ENCODE results near the gene PLPP2. TPM values are rescaled to one million over a fixed set of nuclear protein-coding genes. Genes with fewer than 3 reads are reported as not detected.

PLPP2 gene
- polyA plus RNA-seq, 1 donor from 2014 or later, result 0.53 TPM

DNA sequence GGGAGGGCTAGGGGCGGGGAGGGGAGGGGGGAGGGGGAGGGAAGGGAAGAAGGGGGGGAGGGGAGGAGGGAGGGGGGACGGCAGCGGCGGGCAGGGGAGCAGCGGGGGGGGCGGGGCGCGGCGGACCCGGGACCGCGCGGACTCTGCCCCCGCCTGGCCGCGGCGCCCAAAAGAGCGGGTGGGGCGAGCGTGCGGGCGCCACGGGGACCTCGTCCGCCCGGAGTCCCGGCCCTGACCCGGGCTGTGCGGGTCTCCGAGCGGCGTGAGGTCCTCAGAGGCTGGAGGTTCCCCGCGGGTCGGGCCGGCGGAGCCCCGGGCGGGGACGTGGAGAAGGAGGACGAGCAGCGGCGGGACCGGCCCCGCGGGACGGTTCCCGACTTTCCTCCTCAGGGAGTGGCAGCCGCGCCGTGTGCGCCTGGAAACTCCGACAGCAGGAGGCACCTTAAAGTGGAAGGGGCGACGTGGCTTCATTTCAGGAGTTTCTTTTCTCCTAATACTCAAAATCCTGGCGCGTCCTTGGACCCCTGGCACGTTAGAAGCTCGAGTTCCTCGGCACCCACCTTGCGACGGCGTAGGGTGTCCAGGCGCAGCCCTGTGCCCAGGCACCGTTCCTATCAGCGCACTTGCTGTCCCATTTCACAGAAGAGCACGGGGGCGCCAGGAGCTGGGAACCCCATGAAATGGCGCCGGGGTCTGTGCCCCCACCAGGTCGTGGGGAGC, 518 bp upstream of the PLPP2 start:
- Mint-ChIP-seq H3K4me1 (peaks cover 0 to 10% (median 1%) of the 10 kb centered on the region in 3 donors), H3K27me3 (peaks cover 44% of the 10 kb centered on the region), H3K4me3 (no peak overlapping the region), H3K9me3 (no peaks in the 10 kb centered on the region), H3K36me3 (no peaks in the 10 kb centered on the region), H3K27ac (no peak overlapping the region)

DNA sequence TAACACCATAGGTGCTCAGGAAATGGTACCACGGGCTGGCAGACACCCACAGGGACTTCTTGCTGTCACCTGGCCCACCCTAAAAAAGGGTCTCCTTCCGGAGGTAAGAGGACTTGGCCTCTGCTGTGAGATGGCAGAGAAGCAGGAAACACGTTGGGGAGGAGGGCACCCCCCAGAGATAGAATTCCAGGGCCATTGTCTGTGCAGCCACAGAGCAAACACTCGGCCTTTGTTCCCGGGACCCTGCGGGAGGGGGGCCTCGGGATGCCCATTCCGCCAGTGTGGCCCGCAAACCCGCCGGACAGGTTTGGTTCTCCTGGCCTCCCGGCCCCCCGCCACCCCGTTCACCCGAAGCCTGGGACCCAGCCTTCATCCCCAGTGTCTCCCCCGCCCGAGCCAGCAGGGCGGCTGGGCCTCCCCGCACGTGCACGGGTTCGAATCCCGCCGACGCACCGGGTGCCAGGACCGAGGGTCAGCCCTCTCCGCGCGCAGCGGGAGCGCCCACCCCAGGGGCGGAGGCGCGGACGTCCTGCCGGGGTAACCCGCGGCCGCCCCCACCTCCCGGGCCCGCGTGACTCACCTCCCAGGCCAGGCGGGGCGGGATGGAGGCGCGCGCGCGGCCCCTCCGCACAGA, 714 bp downstream of the PLPP2 start:
- peak overlapping the region; percentile 31 to 87 (median 70) for H3K4me3 Mint-ChIP-seq
- peak overlapping the region in 1 of 3 donors; percentile 37 for H3K27ac Mint-ChIP-seq
- peaks cover 41% of the 10 kb centered on the region for H3K27me3 Mint-ChIP-seq
- H3K4me1 Mint-ChIP-seq, result peaks cover 0 to 10% (median 1%) of the 10 kb centered on the region in 3 donors
- no peaks in the 10 kb centered on the region for H3K36me3 Mint-ChIP-seq
- no peaks in the 10 kb centered on the region for H3K9me3 Mint-ChIP-seq

DNA sequence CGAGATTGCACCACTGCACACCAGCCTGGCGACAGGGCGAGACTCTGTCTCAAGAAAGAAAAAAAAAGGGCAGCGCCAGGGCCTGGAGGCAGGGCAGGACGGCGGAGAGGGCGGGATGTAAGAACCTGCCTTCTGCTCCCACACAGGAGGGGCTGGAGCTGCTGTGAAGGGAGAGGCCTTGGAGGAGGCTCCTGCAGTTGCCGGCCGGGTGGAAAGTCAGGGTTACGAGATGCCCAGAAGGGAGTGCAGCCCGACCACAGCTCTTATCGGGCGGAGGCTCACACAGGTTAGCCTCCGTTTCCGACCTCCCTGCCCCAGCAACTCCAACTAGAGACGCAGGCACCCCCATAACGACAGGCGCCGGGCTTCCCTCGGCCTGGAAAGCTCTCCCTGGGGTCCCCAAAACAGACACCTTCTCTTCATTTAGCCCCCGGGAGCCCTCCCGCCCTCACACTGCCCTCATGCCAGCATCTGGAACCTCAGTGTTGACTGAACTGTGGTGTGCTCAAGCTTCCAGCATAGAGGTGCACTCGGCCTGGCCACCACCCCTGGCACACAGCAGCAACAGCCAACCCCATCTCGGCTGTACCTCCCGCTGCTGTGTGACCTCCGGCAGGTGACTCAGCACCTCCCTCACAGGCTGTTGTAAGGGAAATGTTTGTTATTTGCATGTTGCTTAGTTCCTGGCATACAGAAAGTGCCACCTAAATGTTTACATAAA, 1.4 kb downstream of the PLPP2 start:
- H3K27me3 Mint-ChIP-seq, result peaks cover 41% of the 10 kb centered on the region
- H3K4me3 Mint-ChIP-seq, result peak overlapping the region; percentile 31 to 87 (median 70)
- H3K4me1 Mint-ChIP-seq, result peaks cover 0 to 10% (median 1%) of the 10 kb centered on the region in 3 donors
- H3K36me3 Mint-ChIP-seq, result no peaks in the 10 kb centered on the region
- no peaks in the 10 kb centered on the region for H3K9me3 Mint-ChIP-seq
- peak overlapping the region in 1 of 3 donors; percentile 37 for H3K27ac Mint-ChIP-seq

DNA sequence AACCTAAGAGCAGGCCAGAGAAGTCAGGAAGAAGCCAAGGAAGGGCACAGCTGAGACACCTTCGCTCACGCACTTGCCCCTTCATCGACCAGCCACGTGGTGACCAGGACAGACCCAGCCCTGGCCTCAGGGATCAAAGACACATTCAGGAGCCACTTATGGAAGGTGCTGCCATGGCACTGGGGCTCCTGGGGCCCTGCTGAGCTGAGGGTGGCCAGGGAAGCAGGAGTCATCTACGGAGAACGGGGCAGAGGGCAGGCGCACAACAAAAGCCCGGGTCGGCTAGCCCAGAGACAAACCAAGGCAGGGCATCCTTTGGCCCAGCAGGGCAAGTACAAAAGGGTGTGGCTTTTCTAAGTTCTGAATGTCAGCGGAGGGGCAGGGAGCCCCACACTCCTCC, 2.3 kb downstream of the PLPP2 start:
- H3K4me3 Mint-ChIP-seq, result peak overlapping the region in 1 of 4 donors; percentile 32
- peaks cover 32% of the 10 kb centered on the region for H3K27me3 Mint-ChIP-seq
- no peak overlapping the region for H3K27ac Mint-ChIP-seq
- no peaks in the 10 kb centered on the region for H3K36me3 Mint-ChIP-seq
- H3K4me1 Mint-ChIP-seq, result peaks cover 0 to 6% (median 2%) of the 10 kb centered on the region in 3 donors
- H3K9me3 Mint-ChIP-seq, result no peaks in the 10 kb centered on the region

DNA sequence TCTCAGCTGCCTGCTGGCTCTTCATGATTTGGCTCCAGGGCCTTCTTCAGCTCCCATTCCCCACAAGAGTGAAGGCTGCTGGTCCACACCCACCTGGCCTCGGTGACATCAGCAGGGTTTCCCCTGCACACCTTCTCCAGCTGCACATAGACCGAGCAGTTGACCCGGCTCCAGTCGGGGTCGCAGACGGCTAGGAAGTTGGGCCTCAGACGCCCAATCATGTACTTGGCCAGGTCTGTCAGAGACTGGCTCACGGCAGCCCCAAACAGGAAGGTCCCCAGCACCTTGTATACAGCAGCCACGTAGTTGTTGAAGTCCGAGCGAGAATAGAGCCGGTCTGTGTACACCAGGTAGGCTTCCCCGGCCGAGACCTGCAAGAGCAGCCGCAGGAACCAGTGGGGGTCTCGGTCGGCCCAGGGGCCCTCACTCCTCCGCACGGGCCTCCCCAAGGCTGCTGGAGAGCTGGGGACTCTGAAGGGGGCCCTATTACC, 3.8 kb downstream of the PLPP2 start:
- Mint-ChIP-seq H3K36me3 (no peaks in the 10 kb centered on the region), H3K4me1 (peaks cover 0 to 4% (median 2%) of the 10 kb centered on the region in 3 donors), H3K27ac (no peak overlapping the region), H3K27me3 (peaks cover 22% of the 10 kb centered on the region), H3K4me3 (no peak overlapping the region), H3K9me3 (no peaks in the 10 kb centered on the region)

DNA sequence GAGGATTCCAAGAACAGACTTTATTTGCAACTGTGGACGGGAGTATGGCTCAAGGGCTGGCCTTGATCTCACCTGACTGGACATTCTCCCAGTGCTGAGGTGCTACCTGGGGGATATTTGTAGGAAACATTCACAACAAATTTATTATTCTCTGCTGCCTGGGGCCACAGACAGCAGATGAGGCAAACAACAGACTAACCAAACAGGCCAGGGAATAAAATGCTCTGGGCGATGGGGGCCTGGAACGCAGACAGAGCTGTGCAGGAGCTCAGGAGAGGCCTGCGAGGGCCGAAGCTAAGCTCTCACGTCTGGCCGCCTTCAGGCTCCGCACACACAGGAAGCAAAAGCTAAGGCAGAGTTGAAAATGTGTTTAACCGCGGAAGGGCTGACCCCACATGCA, 7.8 kb downstream of the PLPP2 start:
- Mint-ChIP-seq H3K4me1 (peaks cover 0 to 2% (median 0%) of the 10 kb centered on the region in 3 donors), H3K9me3 (no peaks in the 10 kb centered on the region), H3K27ac (no peak overlapping the region), H3K4me3 (no peak overlapping the region), H3K36me3 (no peaks in the 10 kb centered on the region), H3K27me3 (peaks cover 15% of the 10 kb centered on the region)

DNA sequence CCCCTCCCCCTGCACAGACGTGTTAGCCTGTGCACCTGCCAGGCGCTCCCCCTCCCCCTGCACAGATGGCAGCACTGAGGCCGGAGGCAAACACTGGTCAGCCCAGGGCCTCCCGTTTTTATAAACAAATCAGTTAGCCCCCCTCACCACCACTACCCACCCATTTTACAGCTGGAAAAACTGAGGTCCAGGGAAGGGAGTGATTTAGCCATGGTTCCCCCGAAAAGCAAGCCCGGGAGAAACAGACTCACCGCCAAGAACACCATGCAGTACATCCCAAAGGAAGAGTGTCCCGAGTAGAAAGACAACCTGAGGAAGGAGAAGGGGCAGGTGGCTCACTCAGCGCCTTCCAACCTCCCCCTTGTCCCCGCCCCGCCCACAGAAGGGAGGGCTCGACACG, 8.7 kb downstream of the PLPP2 start:
- no peak overlapping the region for H3K4me3 Mint-ChIP-seq
- no peaks in the 10 kb centered on the region for H3K9me3 Mint-ChIP-seq
- H3K27ac Mint-ChIP-seq, result no peak overlapping the region
- H3K36me3 Mint-ChIP-seq, result no peaks in the 10 kb centered on the region
- H3K27me3 Mint-ChIP-seq, result peaks cover 18% of the 10 kb centered on the region
- H3K4me1 Mint-ChIP-seq, result peaks cover 0 to 2% (median 0%) of the 10 kb centered on the region in 3 donors

- Mint-ChIP-seq H3K27me3 (peaks cover 23% of the 10 kb centered on the region), H3K4me1 (peaks cover 0 to 2% (median 0%) of the 10 kb centered on the region in 3 donors), H3K27ac (no peak overlapping the region), H3K4me3 (no peak overlapping the region), H3K36me3 (no peaks in the 10 kb centered on the region), H3K9me3 (no peaks in the 10 kb centered on the region)
Measured at GRCh38 chr19:281992-282391, 9.2 kb downstream of the PLPP2 start.

DNA sequence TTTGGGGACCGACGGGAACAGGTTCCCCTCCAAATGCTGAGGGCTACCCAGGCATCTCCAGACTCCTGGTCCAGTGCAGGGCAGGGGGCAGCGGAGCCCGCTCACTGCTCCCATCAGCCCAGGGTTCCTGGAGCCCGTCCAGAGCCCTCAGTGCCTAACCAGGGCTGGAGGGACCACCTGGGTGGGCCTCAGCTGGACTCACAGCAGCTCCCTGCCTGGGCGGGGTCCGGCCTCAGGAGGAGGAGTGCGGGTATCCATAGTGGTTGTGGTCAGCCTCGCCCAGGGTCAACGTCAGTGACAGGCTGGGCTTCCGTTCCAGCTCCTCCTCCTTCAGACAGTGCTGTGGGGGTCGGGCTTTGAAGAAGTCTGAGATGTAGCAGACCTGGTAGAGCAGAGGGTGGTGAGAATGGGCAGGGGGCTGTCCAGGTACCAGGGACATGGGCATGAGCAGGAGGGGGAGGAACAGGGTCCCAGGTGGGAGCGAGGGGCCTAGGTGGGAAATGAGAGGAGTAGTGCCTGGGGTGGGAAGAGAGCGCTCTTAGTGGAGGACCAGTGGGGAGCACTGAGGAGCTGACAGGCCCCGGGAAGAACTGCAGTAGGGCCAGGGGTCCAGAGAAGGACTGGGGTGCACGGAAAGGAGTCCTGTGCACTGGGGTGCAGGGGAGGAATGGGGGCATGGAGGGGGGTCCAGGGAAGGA, 9.9 kb downstream of the PLPP2 start:
- Mint-ChIP-seq H3K27me3 (peaks cover 23% of the 10 kb centered on the region), H3K4me1 (peaks cover 0 to 2% (median 0%) of the 10 kb centered on the region in 3 donors), H3K4me3 (no peak overlapping the region), H3K9me3 (no peaks in the 10 kb centered on the region), H3K27ac (no peak overlapping the region), H3K36me3 (no peaks in the 10 kb centered on the region)

GRCh38 chr19:280541-281009, 10.6 kb downstream of the PLPP2 start:
- Mint-ChIP-seq H3K27me3 (peaks cover 26% of the 10 kb centered on the region), H3K36me3 (no peaks in the 10 kb centered on the region), H3K4me1 (peaks cover 0 to 2% (median 0%) of the 10 kb centered on the region in 3 donors), H3K27ac (no peak overlapping the region), H3K4me3 (no peak overlapping the region), H3K9me3 (no peaks in the 10 kb centered on the region)

- H3K27me3 Mint-ChIP-seq, result peaks cover 28% of the 10 kb centered on the region
- H3K4me1 Mint-ChIP-seq, result peaks cover 0 to 2% (median 0%) of the 10 kb centered on the region in 3 donors
- H3K9me3 Mint-ChIP-seq, result no peaks in the 10 kb centered on the region
- no peak overlapping the region for H3K4me3 Mint-ChIP-seq
- no peaks in the 10 kb centered on the region for H3K36me3 Mint-ChIP-seq
- H3K27ac Mint-ChIP-seq, result no peak overlapping the region
Measured at GRCh38 chr19:279656-280055, 11.5 kb downstream of the PLPP2 start.

DNA sequence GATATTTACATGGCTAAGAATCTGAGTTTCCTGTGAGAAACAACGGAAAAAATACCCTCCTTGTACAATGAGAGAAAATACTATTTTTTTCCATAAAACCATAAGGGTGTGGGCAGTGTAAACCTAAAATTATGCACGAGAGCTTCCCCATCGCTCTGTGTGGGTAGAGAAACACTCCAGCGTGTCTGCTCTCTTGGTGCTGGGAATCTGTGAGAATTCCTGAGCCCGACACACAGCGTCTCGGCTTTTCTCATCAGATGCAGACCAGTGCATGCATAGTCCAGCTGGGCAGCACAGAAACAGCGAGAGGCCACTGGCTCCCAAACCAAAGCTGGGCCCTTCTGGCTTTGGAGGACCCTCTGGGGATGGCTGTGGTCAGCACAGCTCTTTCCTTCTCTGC, 12.0 kb downstream of the PLPP2 start:
- Mint-ChIP-seq H3K27ac (no peak overlapping the region), H3K4me1 (no peaks in the 10 kb centered on the region), H3K27me3 (peaks cover 28% of the 10 kb centered on the region), H3K4me3 (no peak overlapping the region), H3K9me3 (no peaks in the 10 kb centered on the region), H3K36me3 (no peaks in the 10 kb centered on the region)

DNA sequence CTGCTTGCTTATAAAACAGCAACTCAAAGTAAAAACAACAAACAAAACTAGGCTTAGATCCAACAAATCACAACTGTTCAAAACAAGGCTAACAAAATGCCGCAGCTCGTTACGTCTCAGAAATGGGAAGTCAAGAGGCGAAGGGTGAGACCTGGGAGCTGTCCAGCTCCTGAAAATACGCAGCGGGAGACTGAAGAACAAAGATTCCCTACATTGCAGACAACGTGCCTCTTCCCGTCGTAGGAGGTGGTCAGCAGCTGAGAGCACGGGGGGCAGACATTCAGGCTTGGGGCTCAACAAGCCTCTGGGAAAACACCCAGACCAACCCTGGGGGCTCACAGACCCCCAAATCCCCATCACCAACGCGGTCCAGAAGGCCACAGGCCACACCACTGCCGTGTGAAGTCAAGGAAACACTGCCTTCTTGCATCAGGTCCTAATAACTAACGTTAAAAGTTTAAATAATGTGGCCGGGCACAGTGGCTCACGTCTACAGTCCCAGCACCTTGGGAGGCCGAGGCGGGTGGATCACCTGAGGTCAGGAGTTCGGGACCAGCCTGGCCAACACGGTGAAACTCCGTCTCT, 13.5 kb downstream of the PLPP2 start:
- Mint-ChIP-seq H3K27ac (peak overlapping the region in 1 of 3 donors; percentile 67), H3K36me3 (no peaks in the 10 kb centered on the region), H3K4me1 (no peaks in the 10 kb centered on the region), H3K27me3 (peaks cover 26% of the 10 kb centered on the region), H3K4me3 (no peak overlapping the region), H3K9me3 (no peaks in the 10 kb centered on the region)

GRCh38 chr19:277131-277530, 14.1 kb downstream of the PLPP2 start:
- no peaks in the 10 kb centered on the region for H3K4me1 Mint-ChIP-seq
- peak overlapping the region in 1 of 3 donors; percentile 67 for H3K27ac Mint-ChIP-seq
- no peaks in the 10 kb centered on the region for H3K36me3 Mint-ChIP-seq
- H3K4me3 Mint-ChIP-seq, result no peak overlapping the region
- H3K9me3 Mint-ChIP-seq, result no peaks in the 10 kb centered on the region
- H3K27me3 Mint-ChIP-seq, result peaks cover 26% of the 10 kb centered on the region

All from IgD-negative memory B cell (primary cell).